HL-60/S4 (cell line): ENCODE results near the gene CKMT2.

Experiments
- in situ Hi-C: fragments of 300-500 bp; cut with MboI; formaldehyde crosslinking; loops from 2 replicates; pipeline ENCODE4 v1.14.3; 2022; ENCODE audit warnings: low sequenced_read_pairs

The CKMT2 gene

GRCh38 chr5:81302596-81302995 is 69.5 kb downstream of the CKMT2 start:
- in situ Hi-C loops = no loop called here

DNA sequence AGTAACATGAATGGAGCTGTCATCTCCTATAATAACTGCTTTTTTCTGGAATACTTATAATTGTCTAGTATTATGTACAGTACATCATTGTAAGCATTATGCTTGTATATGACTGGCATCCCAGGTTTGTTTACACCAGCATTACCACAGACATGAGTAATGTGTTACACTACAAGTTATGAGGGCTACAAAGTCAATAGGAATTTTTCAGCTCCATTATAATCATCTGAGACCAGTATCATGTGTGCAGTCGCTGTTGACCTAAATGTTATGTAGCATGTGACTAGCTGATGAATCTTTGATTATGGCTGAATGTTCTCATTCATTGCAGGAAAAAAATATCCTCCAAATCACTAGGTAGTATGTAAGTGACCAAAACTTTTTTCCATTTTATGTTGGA is 70.4 kb downstream of the CKMT2 start:
- in situ Hi-C loops = no loop called here

GRCh38 chr5:81305785-81306184 is 72.7 kb downstream of the CKMT2 start:
- in situ Hi-C loops = no loop called here

GRCh38 chr5:81308836-81309235 is 75.7 kb downstream of the CKMT2 start:
- in situ Hi-C loops = no loop called here

DNA sequence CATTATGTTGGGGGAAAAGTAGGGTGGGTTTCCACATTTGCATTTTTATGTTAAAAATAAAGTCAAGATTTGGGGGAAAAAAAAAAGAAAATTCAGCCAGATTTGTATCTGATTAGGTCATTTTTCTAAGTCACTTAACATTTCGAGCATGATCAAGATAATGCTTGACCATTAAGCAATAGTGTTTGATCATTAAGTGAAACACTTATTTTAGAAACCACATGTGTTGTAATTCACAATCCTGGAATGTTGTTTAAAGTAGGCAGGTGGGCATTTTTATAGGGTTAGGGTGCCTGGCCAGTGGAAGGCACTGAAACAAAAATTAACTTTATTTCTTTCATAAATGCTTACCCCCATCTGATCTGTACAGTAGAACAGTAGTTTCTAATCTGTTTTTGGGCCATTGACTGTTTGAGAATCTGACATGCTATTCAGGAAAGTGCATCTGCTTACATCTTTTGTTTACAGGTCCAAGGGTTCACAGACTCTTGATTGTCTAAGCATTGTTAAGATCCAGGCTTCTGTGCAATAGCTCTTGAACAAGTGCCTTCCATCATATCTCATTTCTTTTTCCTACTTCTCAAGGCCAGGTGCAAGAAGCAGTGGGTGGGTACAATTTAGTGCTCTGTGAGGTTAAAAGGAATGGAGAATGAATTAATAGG is 77.4 kb downstream of the CKMT2 start:
- in situ Hi-C loops = no loop called here

DNA sequence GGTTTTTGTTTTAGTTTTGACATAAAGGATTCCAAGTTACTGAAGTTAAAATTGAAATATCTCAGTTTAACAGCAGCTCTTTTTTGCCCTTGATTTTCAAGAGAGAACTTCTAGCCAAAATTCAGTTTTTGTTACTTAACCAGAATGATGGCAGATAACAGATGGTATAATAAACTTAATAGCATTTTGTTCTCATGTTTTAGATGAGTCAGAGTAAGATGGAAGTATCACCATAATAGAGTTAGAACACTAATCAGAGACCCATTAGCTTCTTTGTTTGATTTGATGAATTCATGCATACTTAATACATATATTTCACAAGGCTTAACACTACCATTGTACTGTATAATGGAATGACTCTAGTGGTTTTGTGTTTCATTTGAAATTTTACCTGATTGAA is 80.2 kb downstream of the CKMT2 start:
- in situ Hi-C loops = no loop called here

GRCh38 chr5:81313686-81314085 is 80.6 kb downstream of the CKMT2 start:
- in situ Hi-C loops = no loop called here

GRCh38 chr5:81314581-81314980 is 81.5 kb downstream of the CKMT2 start:
- in situ Hi-C loops = no loop called here

DNA sequence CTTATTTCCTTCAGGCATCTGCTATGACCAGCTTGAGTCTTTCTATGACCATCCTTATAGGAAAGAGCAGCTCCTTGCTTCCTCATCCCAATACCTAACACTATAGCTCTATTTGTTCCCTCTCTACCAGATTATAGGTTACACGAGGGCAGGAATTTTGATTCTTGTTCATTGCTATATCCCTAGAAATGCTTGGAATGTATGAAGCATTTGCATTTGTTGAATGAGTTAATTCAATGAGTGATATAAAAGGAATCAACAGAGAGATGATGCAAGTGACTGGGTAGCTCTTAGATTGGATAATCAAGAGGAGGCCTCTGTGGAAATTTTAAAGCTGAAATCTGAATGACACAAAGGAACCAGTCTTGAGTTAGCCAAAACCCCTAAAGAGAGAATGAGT is 82.2 kb downstream of the CKMT2 start:
- in situ Hi-C loops = no loop called here

DNA sequence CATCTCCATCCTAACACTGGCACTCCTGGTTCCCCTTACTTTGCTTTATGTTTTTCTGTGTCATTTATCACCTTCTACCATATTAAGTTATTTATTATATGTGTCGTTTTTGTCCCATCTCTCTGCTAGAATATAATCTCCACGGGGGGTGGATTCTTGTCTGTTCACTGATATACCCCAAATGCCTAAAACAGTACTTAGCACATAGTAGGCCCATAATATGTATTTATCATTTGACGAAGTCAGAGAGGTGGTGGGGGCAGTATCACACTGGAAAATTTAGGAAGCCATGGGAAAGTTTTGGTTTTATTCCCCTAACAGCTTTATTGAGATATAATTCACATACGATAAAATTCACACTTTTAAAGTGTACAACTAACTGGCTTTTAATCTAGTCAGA is 82.7 kb downstream of the CKMT2 start:
- in situ Hi-C loops = no loop called here
